ENCODE measurements around the gene BNC2. TPM values are rescaled to one million over a fixed set of nuclear protein-coding genes. Genes with fewer than 3 reads are reported as not detected.

BNC2 gene
- total RNA-seq, 1 experiment from 2014 or later, result not detected

DNA sequence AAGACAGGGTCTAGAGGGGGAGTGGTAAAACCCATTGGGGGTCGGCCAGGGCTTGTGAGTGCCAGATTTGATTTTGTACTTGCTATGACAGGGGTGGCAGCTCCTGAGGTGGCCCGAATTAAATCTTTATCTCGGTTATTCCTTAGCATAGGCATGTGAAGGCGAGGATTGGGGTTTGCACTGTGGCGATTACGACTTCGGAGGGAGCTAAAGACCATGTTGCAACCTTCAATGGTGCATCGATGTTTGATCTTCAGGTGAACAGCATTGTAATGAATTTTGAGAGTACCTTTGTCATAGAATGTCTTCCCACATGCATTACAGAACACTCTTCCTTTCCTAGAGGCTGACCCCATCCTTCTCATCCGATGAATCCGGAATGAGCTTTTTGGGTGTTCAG lies 433.9 kb downstream of the BNC2 start:
- no TSS peak for BruUV-seq (replicated peaks)
- no peak overlapping the region for H3K27ac Mint-ChIP-seq (ENCODE audit: unreplicated experiment)
- H3K4me1 Mint-ChIP-seq (ENCODE audit: low read depth, unreplicated experiment), result no peaks in the 10 kb centered on the region
- DNase-seq, result no peak
- TF ChIP-seq, protein P1, sequence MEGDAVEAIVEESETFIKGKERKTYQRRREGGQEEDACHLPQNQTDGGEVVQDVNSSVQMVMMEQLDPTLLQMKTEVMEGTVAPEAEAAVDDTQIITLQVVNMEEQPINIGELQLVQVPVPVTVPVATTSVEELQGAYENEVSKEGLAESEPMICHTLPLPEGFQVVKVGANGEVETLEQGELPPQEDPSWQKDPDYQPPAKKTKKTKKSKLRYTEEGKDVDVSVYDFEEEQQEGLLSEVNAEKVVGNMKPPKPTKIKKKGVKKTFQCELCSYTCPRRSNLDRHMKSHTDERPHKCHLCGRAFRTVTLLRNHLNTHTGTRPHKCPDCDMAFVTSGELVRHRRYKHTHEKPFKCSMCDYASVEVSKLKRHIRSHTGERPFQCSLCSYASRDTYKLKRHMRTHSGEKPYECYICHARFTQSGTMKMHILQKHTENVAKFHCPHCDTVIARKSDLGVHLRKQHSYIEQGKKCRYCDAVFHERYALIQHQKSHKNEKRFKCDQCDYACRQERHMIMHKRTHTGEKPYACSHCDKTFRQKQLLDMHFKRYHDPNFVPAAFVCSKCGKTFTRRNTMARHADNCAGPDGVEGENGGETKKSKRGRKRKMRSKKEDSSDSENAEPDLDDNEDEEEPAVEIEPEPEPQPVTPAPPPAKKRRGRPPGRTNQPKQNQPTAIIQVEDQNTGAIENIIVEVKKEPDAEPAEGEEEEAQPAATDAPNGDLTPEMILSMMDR (IDR thresholded peaks at IDR 0.05; ENCODE audit: unreplicated experiment), result no peak
- H3K9me3 Mint-ChIP-seq (ENCODE audit: low read depth, unreplicated experiment), result peaks cover 7% of the 10 kb centered on the region
- CTCF ChIA-PET, result no interaction called here
- intact Hi-C loops (cut with micrococcal nuclease; ENCODE audit: unreplicated experiment), result no loop called here
- H3K4me3 Mint-ChIP-seq (ENCODE audit: low read depth, unreplicated experiment), result no peak overlapping the region
- H3K27me3 Mint-ChIP-seq (ENCODE audit: unreplicated experiment), result no peaks in the 10 kb centered on the region
- no peaks in the 10 kb centered on the region for H3K36me3 Mint-ChIP-seq (ENCODE audit: insufficient read depth, unreplicated experiment)

DNA sequence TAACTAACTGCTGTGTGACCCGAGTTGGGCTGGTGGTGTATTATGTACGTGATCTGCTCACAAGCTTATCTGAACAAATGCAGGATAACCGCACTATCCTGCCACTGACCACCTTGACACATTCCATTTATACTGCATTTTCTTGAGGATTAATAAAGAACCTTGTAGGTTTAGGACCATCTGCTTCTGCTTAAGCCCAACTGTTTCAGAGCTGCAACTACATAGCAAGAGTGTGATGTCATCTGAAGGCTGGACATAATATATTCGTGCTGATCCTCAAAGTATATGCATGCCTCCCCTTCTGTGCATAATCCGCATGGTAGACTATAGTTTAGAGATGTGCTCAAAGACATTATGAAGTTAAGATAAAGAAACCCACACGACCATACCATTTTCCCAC lies 435.9 kb downstream of the BNC2 start:
- H3K27ac Mint-ChIP-seq (ENCODE audit: unreplicated experiment), result no peak overlapping the region
- H3K9me3 Mint-ChIP-seq (ENCODE audit: low read depth, unreplicated experiment), result peaks cover 7% of the 10 kb centered on the region
- no peaks in the 10 kb centered on the region for H3K36me3 Mint-ChIP-seq (ENCODE audit: insufficient read depth, unreplicated experiment)
- H3K4me1 Mint-ChIP-seq (ENCODE audit: low read depth, unreplicated experiment), result no peaks in the 10 kb centered on the region
- BruUV-seq (replicated peaks), result no TSS peak
- no peaks in the 10 kb centered on the region for H3K27me3 Mint-ChIP-seq (ENCODE audit: unreplicated experiment)
- CTCF ChIA-PET, result no interaction called here
- TF ChIP-seq, protein P1 (IDR thresholded peaks at IDR 0.05; ENCODE audit: unreplicated experiment), result no peak
- no peak for DNase-seq
- no peak overlapping the region for H3K4me3 Mint-ChIP-seq (ENCODE audit: low read depth, unreplicated experiment)
- intact Hi-C loops (cut with micrococcal nuclease; ENCODE audit: unreplicated experiment), result no loop called here

DNA sequence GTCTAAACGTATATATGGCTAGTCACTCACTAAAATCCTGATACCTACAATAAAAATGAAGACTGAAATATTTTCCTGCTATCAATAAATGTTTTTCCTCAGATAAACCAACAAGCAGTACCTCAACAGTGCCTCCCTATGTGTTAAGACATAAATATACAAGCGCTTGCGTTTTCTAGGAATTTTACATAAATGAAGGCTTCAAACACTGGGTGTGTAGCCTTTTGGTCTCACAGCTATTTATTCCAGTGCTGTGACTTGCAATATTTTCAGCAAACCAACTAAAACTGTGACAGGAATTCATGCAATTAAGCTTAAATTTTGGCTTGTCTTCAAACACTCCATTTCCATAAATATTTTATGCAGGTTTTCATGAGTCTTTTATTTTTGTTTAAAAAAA lies 437.0 kb downstream of the BNC2 start:
- TF ChIP-seq, protein P1 (IDR thresholded peaks at IDR 0.05; ENCODE audit: unreplicated experiment), result no peak
- CTCF ChIA-PET, result no interaction called here
- BruUV-seq (replicated peaks), result no TSS peak
- no peak for DNase-seq
- Mint-ChIP-seq H3K4me3 (ENCODE audit: low read depth, unreplicated experiment) (no peak overlapping the region), H3K4me1 (ENCODE audit: low read depth, unreplicated experiment) (no peaks in the 10 kb centered on the region), H3K36me3 (ENCODE audit: insufficient read depth, unreplicated experiment) (no peaks in the 10 kb centered on the region), H3K27me3 (ENCODE audit: unreplicated experiment) (no peaks in the 10 kb centered on the region), H3K27ac (ENCODE audit: unreplicated experiment) (no peak overlapping the region), H3K9me3 (ENCODE audit: low read depth, unreplicated experiment) (peaks cover 5% of the 10 kb centered on the region)
- intact Hi-C loops (cut with micrococcal nuclease; ENCODE audit: unreplicated experiment), result no loop called here

DNA sequence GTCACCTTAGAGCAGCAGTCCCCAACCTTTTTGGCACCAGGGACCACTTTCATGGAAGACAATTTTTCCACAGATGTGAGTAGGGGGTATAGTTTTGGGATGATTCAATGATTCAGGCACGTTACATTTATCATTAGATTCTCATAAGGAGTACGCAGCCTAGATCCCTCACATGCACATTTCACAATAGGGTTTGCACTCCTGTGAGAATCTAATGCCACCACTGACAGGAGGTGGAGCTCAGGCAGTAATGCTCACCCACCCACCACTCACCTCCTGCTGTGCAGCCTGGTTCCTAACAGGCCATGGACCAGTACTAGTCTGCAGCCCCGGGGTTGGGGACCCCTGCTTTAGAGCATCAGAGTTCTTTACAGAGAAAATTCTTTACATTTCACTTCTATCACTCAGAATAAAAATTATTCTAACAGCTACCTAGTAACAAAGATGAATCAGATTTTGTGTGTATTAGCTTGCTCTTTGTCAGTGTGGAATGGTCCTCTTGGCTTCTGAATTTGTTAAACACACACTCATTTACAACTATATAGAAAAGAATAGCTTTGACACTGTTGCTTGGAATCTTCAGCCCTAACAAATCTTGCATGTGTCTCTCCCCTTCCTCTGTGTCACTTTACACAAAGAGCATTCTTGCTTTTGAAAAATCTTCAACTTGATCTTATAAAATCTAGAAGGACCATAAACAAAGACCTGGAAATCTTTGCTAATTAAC lies 438.6 kb downstream of the BNC2 start:
- Mint-ChIP-seq H3K27me3 (ENCODE audit: unreplicated experiment) (no peaks in the 10 kb centered on the region), H3K36me3 (ENCODE audit: insufficient read depth, unreplicated experiment) (no peaks in the 10 kb centered on the region), H3K4me1 (ENCODE audit: low read depth, unreplicated experiment) (no peaks in the 10 kb centered on the region), H3K27ac (ENCODE audit: unreplicated experiment) (no peak overlapping the region), H3K9me3 (ENCODE audit: low read depth, unreplicated experiment) (peaks cover 5% of the 10 kb centered on the region), H3K4me3 (ENCODE audit: low read depth, unreplicated experiment) (no peak overlapping the region)
- no peak for DNase-seq
- intact Hi-C loops (cut with micrococcal nuclease; ENCODE audit: unreplicated experiment), result no loop called here
- no TSS peak for BruUV-seq (replicated peaks)
- CTCF ChIA-PET, result no interaction called here
- TF ChIP-seq, protein P1 (IDR thresholded peaks at IDR 0.05; ENCODE audit: unreplicated experiment), result no peak

All from Calu3 (cell line).